Hypothalamus (tissue), 51 donors: ENCODE data around the gene C9orf152.
"Not testable (repeated sequence)": the region's sequence is repeated elsewhere in the genome, so short reads cannot be mapped to it uniquely, and the experiment has no call there.

Experiments used
- DNase-seq, 51 donors: peaks; one replicate each; lab custom pipeline; 2025; lab: John Stamatoyannopoulos, UW

The C9orf152 gene, protein sequence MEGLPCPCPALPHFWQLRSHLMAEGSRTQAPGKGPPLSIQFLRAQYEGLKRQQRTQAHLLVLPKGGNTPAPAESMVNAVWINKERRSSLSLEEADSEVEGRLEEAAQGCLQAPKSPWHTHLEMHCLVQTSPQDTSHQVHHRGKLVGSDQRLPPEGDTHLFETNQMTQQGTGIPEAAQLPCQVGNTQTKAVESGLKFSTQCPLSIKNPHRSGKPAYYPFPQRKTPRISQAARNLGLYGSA

DNA sequence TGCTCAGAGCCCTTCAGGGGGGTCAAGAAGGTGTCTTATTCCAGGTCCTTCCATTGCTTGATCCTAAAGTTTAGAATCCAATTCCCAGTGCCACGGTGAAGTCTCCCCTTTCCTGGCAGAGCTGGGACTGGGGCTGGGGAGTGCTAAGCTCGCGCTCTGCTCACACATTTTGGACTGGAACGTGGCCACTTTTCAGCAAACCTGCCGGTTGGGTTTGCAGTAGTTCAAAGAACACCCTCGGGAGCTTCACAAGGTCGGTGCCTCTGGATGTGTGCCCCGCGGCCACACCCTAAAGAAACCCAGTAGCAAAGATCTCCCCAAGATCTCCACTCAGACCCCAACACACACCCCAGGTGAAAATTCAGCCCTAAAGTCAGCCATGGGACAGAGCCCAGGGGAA lies at the start of gene C9orf152:
TSS of gene C9orf152 (minus strand) at position 129 of the 400 bp plus-strand sequence. CDS start 580 bp downstream, outside the sequence.
- DNase-seq: no peak

DNA sequence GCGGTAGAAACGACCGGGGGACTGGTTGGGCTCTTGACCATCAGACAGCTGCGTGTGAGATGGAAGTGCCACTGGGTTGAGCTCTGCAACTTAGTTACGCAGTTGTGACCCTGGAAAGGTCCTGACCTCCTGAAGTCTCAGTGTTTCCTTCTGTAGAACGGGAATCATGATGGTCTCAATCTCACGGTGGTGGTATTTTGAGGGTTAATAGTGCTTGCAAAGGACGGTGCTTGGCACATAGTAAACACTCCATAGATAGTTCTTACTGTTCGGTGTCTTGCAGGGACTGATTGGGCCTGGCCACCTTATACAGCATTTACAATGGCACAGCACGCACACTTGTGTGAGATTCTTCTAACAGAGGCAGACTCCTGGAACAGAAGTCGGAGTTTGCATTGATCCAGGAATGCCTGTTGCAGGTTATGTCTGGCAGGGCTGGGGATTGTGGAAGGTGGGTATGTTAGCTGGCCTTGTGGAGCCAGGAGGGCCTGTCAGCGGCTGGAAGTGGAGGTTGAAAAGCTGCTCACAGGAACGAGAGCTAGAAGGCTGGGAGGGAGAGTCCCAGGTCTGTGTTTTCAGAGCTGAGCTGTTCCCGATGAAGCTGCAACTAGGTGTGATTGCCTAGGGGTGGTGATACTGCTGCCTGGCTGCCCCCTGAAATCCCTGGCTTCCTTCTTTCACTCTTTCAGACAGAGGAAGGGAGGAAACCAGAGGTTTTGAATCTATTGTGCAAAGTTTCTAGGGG lies 49.3 kb upstream of the C9orf152 start:
- peak in 18 of 51 donors; percentile 1 to 65 (median 13) for DNase-seq

DNA sequence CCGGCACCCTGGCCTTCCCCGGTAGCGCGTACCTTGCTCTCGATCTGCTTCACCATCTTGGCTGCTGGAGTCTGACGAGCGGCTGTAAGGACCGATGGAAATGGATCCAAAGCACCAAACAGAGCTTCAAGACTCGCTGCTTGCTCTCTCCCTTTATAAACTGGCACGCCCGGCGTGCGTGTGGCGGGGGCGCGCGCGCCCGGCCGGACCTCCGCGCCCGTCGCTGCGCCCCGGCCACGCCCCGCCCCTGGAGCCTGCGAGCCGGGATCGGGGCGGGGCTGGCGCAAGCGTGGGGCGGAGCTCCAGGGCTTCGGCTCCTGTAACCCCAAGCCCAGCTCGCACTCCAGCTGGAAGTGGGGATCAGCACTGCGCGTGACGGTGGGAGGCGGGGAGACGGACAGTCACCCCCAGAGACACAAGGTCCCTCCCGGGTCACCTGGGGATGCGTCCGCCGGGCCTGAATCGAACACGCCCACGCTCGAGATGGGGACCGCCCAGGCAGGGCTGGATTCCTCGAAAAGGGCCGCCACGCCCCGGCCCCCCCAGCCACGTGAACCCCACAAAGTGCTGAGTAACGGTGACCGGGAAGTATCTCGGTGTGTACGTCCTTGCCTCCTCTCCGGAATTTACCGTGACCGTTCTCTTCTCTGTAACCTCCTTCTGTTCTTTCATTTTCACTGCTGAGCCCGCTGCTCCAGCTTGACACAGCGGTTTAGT lies 48.6 kb upstream of the C9orf152 start, which contains the start of gene TXN:
TSS of gene TXN (minus strand) at position 128 of the 717 bp plus-strand sequence. CDS start at position 56, 72 bp downstream.
- peak; percentile 39 to 96 (median 77) for DNase-seq

DNA sequence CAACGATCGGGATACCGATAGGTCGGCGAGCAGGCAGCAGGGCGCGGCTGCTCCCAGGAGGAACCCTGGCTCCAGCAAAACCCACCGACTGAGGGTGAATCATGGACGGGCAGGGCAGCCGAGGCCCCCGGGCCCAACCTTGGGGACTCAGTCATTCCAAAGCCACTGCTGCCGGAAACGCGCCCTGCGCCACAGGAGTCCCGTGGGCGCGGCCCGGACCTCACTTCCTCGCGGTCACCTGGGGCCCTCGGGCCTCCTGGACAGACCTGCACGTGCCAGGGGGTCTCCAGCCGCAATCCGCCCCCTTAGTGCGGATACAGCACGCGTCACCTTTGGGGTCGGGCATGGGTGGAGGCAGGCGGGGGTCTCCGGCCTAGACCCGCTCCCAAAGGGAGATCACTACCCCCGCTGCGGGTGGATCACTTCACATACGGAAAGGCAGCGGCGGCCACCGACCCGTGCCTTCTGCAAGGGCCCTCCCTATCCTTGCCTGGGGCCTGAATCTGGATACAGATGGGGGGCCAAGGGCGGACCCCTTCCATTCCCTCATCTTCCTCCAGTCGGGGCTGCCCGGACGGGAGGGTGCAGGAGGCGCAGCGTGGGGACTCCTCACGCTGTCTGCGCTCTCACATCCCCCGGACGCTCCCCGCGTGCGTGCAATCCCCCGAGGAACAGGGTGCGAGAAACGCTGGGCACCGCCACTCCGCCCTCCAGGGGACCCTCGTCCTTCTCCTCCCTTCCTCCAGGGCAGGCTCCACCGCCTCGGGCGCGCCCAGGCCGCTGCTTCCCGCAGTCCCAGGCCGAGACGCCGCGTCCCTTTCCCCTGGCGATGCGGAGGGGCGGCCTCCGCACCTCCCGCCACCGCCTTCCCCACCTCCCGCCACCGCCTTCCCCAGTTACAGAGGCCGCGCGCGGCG lies 47.8 kb upstream of the C9orf152 start:
- DNase-seq: peak in 37 of 51 donors; percentile 7 to 74 (median 39)

DNA sequence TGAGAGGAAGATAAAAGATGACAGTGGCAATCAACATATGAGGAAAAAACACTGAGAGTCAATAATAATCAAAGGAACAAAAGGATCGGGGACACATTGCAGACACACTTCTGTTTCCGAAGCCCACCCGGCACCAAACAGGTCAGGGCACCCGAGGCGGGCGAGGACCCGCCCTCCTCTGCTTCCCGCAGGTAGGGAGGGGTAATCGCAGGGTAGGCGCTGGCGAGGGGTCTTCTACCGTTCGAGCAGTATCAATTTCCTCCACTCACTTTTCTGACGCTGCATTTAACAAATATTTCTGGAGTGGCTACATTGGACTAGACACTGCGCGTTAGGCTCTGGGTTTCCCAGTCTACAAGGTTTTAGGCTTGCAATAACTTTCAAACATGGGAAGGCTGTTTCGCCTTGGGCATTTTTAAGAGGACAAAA lies 47.1 kb upstream of the C9orf152 start:
- DNase-seq: peak in 4 of 51 donors; percentile 0 to 25 (median 18)

DNA sequence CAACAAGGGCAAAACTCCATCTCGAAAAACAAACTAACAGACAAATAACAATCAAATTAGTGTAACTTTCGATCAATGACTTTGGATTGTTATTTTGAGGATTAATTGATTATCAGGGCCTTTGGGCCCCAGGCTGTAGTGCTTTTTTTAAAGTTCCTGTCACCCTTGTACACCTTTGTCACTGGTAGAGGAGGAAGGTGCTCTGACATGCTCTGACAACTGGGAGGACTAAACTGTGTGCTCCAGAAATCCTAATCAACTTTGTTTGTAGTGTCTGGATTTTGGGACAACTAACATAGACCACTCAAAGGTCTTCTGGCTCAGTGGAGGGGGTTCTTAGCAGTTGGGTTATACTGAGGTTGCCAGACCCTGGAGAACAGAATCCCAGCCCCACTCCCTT lies 46.5 kb upstream of the C9orf152 start:
- DNase-seq: no peak

DNA sequence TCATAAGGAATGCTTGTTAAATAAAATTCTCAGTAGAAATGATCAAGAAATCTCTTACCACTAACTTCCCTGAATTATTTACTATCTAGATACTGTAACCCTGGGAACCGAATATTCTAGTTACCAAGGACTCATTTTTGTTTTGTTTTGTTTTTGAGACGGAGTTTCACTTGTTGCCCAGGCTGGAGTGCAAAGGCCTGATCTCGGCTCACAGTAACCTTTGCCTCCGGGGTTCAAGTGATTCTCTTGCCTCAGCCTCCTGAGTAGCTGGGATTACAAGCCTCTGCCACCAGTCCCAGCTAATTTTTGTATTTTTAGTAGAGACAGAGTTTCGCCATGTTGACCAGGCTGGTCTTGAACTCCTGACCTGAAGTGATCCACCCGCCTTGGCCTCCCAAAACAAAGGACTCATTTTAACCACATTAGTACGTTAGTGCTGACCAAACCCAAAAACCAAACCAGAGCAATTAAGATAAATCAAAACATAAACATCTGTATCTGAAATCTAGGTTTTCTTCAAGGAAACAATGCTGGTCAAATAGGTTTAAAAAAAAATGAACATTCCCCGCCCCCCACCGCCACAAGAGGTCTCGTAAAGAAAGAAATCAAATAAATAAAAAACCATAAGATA lies 44.7 kb upstream of the C9orf152 start:
- no peak for DNase-seq

DNA sequence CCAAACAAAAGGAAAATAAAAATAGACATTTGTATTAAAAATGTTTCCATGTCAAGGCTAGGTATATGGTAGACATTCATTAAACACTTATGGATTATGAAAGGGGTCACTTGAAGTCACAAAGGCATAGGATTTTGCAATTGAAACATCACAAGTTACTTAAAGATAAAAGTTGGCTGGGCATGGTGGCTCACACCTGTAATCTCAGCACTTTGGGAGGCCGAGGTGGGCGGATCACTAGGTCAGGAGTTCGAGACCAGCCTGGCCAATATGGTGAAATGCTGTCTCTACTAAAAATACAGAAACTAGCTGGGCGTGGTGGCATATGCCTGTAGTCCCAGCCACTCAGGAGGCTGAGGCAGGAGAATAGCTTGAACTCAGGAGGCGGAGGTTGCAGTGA lies 43.8 kb upstream of the C9orf152 start:
- DNase-seq: not testable (repeated sequence)

DNA sequence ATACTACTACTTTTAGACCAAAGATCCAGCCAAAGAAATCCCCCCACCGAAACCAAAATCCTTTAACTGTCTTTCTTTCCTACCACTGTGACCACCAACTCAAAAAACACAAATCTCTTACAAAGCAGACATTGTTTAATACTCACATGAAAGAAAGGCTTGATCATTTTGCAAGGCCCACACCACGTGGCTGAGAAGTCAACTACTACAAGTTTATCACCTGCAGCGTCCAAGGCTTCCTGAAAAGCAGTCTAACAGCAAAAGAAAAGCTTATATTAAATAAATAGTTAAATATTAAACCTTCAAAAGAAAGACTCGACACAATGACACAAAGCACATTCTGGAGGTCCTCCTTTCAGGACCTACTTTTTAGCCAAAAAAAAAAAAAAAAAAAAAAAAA lies 43.3 kb upstream of the C9orf152 start:
- DNase-seq: no peak

DNA sequence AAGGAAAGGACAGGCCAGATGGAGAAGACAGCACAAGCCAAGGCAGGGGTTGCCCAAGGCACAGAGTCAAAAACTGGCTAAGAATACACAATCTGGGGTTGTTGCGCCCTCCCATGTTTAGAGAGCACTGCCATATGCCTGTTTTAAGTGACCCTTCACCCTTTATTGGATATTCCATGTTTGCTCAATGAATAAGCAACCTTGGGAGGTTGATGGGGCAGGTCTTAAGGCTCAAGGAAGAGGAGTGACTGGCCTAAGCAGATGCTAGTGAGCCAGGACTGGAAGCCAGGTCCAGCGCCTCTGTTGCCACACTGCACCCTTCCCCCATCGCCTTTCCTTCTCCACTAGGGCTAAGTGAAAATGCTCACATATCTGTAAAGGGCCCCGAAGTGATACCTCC lies 41.6 kb upstream of the C9orf152 start:
- DNase-seq: no peak

DNA sequence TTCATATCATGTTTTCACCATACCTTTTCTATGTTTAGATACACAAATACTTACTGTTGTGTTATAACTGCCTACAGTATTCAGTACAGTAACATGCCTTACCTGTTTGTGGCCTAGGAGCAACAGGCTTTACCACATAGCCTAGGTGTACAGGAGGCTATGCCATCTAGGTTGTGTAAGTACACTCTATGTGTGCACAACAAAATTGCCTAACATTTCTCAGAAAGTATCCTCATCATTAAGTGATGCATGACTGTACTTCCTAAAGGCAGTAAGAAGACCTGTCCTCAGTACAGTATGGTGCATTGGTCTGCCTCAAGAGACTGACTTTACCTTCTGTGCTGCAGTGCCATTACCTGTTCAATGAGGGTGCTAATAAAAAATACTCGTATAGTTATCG lies 40.4 kb upstream of the C9orf152 start:
- DNase-seq: no peak

DNA sequence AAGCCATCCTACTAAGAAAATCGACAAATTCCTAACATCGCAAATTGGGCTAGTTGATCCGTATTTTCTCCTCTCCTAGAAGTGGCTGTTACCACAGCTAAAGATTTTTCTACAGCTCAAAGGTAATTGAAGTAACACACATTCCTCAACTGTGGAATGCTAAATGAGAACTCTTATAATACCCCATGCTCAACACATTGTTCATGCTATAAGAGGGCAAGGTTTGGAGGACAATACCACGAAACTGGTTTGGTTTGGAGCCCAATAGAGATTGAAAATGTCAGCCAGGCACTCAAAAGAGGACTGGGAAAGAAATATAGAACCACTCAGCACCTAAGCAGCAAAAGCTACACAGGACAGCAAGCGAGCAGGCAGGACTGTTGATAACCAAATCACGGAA lies 38.3 kb upstream of the C9orf152 start:
- no peak for DNase-seq

DNA sequence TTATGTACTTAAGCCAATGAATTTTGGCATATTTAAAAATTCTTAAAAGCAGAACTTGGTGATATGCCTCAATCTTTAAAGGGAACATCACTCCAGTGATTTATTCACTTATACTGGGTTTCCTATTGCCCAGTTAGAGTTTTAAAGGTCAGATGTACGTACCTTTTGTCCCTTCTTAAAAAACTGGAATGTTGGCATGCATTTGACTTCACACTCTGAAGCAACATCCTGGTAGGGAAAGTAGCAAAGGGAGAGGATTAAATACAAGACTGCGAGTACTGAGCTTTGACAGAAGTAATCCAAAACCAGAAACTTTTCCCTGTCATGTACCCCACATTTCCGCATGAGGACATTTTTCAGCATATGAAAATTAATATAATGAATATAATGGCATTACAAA lies 36.7 kb upstream of the C9orf152 start:
- no peak for DNase-seq

DNA sequence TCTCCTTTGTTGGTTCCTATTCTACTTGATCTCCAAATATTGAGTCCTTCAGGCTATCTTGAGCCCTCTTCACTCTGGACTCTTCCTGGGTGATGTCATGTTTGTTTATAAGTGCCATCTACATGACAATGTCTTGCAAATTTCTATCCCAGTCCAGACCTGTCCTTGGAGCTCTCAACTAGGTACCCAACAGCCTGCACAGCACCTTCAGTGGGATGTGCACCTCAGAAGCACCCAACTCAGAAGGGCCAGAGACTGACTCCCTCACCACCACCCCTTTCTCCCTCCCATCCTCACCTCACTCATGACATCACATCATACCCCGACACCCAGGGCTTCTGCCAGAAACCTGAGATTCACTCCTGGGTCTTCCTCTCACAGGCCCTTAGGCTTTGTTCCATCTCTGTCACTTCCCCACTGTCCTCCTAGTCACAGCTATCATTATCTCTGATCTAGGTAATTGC lies 33.9 kb upstream of the C9orf152 start:
- DNase-seq: no peak

DNA sequence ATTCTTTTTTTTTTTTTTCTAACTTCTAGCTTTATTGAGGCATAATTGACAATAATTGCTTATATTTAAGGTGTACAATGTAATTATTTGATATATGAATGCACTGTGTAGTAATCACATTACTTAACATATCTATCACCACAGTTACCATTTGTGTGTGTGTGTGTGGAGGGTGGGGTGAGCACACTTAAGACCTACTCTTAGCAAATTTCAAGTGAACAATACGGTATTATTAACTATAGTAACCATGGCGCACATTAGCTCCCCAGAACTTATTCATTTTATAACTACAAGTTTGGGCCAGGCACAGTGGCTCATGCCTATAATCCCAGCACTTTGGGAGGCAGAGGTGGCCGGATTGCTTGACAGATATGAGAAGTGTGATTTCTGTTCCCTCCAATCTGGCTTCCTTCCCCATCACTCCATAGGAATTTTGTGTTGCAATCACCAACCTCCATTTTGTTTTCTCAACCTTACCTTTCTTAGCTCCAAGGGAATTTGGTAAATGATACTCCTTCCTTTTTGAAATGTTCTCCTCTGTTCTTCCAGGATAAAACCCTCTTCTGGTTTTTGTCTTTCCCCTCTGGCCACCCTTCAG lies 33.4 kb upstream of the C9orf152 start:
- DNase-seq: no peak

DNA sequence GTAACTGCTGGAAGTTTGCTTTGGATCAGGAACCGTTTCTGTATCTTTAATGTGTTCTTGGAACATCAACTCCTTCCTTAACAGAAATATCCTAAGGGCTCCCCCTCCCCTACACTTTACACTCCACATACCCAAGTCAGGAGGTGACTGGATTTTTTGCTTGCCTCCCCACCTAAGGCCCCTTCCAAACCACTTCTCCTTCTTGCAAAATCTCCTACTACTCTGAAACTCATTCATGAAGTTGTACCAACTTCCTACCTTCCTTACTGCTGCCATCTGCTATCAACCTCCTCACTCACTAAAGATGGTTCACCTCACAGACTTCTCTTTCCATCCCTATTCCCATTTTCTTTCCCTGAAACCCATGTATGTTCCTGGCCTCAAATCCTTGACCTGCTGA lies 32.2 kb upstream of the C9orf152 start:
- no peak for DNase-seq

DNA sequence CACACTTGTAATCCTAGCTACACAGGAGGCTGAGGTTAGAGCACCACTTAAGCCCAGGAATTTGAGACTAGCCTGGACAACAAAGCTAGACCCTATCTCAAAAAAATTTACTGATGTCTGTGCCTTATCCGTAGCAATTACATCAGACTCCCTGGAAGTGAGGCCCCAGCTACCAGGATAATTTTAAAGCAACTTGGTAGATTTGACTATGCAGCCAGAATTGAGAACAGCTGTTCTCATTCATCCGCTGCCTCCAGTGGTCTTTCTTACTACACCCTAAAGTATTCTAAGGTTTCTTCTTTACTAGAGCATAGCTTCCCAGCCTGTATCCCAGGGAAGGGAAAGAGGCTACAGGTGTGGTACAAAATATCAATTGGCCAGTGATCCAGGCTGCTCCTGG lies 20.4 kb upstream of the C9orf152 start:
- no peak for DNase-seq

DNA sequence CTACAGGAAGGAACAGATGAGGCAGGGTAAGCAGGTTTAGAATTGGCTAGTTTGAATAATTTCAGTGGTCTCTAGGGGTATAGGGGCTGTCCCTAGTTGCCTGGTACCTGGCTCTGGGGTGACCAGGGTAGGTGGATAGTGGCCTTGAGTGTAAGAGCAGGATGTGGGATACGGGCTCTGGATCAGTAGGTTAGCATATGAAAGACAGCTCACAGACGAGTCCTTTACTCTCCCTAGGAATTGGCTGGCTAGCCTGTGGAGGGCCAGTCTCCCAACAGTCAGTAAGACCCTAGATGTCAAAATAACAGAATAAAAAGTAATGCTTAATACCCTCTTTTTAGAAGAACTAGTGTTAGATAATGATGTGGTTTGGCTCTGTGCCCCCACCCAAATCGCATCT lies 16.6 kb upstream of the C9orf152 start:
- no peak for DNase-seq

DNA sequence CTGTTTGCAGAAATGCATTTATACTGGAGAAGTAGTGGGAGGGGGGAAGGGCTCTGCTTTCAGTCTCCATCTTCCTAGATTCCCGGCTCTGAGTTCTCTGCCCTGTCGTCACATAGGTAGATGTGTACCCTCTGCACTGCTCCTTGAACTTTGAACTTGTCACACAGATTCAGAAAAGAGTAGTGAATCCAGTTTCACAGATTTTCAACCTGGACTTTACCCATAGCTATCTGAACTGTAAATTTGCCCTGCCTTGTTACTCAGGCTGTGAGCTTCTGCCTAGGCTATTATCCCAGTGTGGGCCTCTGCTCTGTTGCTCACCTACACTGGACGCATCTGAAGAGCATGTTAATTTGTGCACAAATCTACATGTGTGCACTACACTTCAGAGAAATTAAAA lies 12.8 kb upstream of the C9orf152 start:
- no peak for DNase-seq
